Mucosa of rectum (tissue), 2 donors: Measurements from ENCODE around the gene SFT2D2.
A peak's percentile ranks its signal among the peaks of the same experiment; 100 is the strongest.
"Not testable (repeated sequence)": the region's sequence is repeated elsewhere in the genome, so short reads cannot be mapped to it uniquely, and the experiment has no call there.

ENCODE experiments used
- H3K27ac ChIP-seq, 2 donors: one replicate each; pipeline ENCODE4 v1.7.0; 2013; ENCODE audit warnings: inconsistent platforms in 2 of 2, low read depth in 2 of 2, low read length in 2 of 2
- H3K27me3 ChIP-seq, 2 donors: one replicate each; pipeline ENCODE4 v1.7.0; 2013; ENCODE audit warnings: low read length in 2 of 2; ENCODE audit not compliant: control insufficient read depth in 2 of 2, insufficient read depth in 2 of 2
- H3K36me3 ChIP-seq, 2 donors: one replicate each; pipeline ENCODE4 v1.7.0; 2013; ENCODE audit warnings: low read length in 2 of 2; ENCODE audit not compliant: control insufficient read depth in 2 of 2, insufficient read depth in 2 of 2
- H3K4me1 ChIP-seq, 2 donors: one replicate each; pipeline ENCODE4 v1.7.0; 2013; ENCODE audit warnings: low read length in 2 of 2, mild to moderate bottlenecking in 1 of 2; ENCODE audit not compliant: control insufficient read depth in 2 of 2, insufficient read depth in 2 of 2
- H3K4me3 ChIP-seq, 2 donors: one replicate each; pipeline ENCODE4 v1.7.0; 2013; ENCODE audit warnings: low read length in 2 of 2
- H3K9ac ChIP-seq, 2 donors: one replicate each; pipeline ENCODE4 v1.7.0; 2013; ENCODE audit warnings: low read length in 2 of 2, low read depth in 1 of 2, mild to moderate bottlenecking in 1 of 2
- H3K9me3 ChIP-seq, 2 donors: one replicate each; pipeline ENCODE4 v1.7.0; 2013; ENCODE audit warnings: low read length in 2 of 2; ENCODE audit not compliant: control insufficient read depth in 2 of 2
- donor health status: healthy.
- donor health status: Normal muscosa, but diverticular disease.

SFT2D2 gene

GRCh38 chr1:168225476-168226190 is at the start of gene SFT2D2:
SFT2D2 (plus strand) TSS chr1:168226004; CDS start chr1:168226080, 76 bp downstream.
- H3K9me3 ChIP-seq = no peaks in the 10 kb centered on the region
- H3K36me3 ChIP-seq = peaks cover 0 to 3% of the 10 kb centered on the region in 2 donors
- H3K4me1 ChIP-seq = peaks cover 7 to 18% of the 10 kb centered on the region in 2 donors
- peak within 1 kb of the TSS; percentile 88 to 96 for H3K4me3 ChIP-seq
- no peaks in the 10 kb centered on the region for H3K27me3 ChIP-seq
- peak within 1 kb of the TSS; percentile 83 to 84 for H3K27ac ChIP-seq
- peak within 1 kb of the TSS; percentile 91 to 94 for H3K9ac ChIP-seq

GRCh38 chr1:168178227-168178637 is 47.6 kb upstream of the SFT2D2 start:
- Histone ChIP-seq H3K27me3 (no peaks in the 10 kb centered on the region), H3K27ac (peak overlapping the region; percentile 92 to 97), H3K9ac (peak overlapping the region; percentile 66 to 86), H3K4me1 (peaks cover 6 to 7% of the 10 kb centered on the region in 2 donors), H3K36me3 (no peaks in the 10 kb centered on the region), H3K9me3 (no peaks in the 10 kb centered on the region), H3K4me3 (peak overlapping the region; percentile 92 to 99)

- H3K9ac ChIP-seq = peak within 1 kb of the TSS; percentile 86 to 96
- H3K27ac ChIP-seq = peak within 1 kb of the TSS; percentile 92 to 97
- no peaks in the 10 kb centered on the region for H3K27me3 ChIP-seq
- peak within 1 kb of the TSS; percentile 92 to 99 for H3K4me3 ChIP-seq
- H3K36me3 ChIP-seq = peaks cover 0 to under 1% of the 10 kb centered on the region in 2 donors
- no peaks in the 10 kb centered on the region for H3K9me3 ChIP-seq
- H3K4me1 ChIP-seq = peaks cover 6 to 7% of the 10 kb centered on the region in 2 donors
Measured at GRCh38 chr1:168178638-168179437, 47.0 kb upstream of the SFT2D2 start, which contains the start of gene TIPRL. TIPRL (plus strand) TSS chr1:168178962; CDS start chr1:168179078, 116 bp downstream.

GRCh38 chr1:168179438-168180147 is 46.2 kb upstream of the SFT2D2 start:
- Histone ChIP-seq H3K9me3 (no peaks in the 10 kb centered on the region), H3K4me3 (peak overlapping the region; percentile 92 to 99), H3K27me3 (no peaks in the 10 kb centered on the region), H3K27ac (peak overlapping the region; percentile 92 to 97), H3K4me1 (peaks cover 6 to 7% of the 10 kb centered on the region in 2 donors), H3K9ac (peak overlapping the region; percentile 86 to 96), H3K36me3 (peaks cover 0 to 3% of the 10 kb centered on the region in 2 donors)

GRCh38 chr1:168180148-168180524 is 45.7 kb upstream of the SFT2D2 start:
- Histone ChIP-seq H3K27ac (peak overlapping the region; percentile 92 to 97), H3K9me3 (no peaks in the 10 kb centered on the region)

GRCh38 chr1:168181063-168181720 is 44.6 kb upstream of the SFT2D2 start:
- H3K27me3 ChIP-seq, H3K4me1 ChIP-seq, H3K27ac ChIP-seq, H3K36me3 ChIP-seq, H3K9ac ChIP-seq, H3K4me3 ChIP-seq, H3K9me3 ChIP-seq: not testable (repeated sequence)

More at GRCh38 chr1:168180148-168180524, 45.7 kb upstream of the SFT2D2 start:
- peaks cover 0 to 3% of the 10 kb centered on the region in 2 donors for H3K36me3 ChIP-seq
- no peaks in the 10 kb centered on the region for H3K27me3 ChIP-seq
- H3K4me3 ChIP-seq = peak overlapping the region; percentile 92 to 99
- peak overlapping the region; percentile 86 to 96 for H3K9ac ChIP-seq
- H3K4me1 ChIP-seq = peaks cover 6 to 7% of the 10 kb centered on the region in 2 donors

GRCh38 chr1:168187177-168187576 is 38.6 kb upstream of the SFT2D2 start:
- Histone ChIP-seq H3K27me3 (no peaks in the 10 kb centered on the region), H3K36me3 (peaks cover 10 to 18% of the 10 kb centered on the region in 2 donors), H3K4me3 (no peak overlapping the region), H3K4me1 (no peaks in the 10 kb centered on the region), H3K9ac (no peak overlapping the region), H3K9me3 (no peaks in the 10 kb centered on the region), H3K27ac (no peak overlapping the region)

GRCh38 chr1:168190403-168190802 is 35.4 kb upstream of the SFT2D2 start:
- H3K9ac ChIP-seq = no peak overlapping the region
- no peaks in the 10 kb centered on the region for H3K27me3 ChIP-seq
- H3K36me3 ChIP-seq = peaks cover 22 to 24% of the 10 kb centered on the region in 2 donors
- H3K4me1 ChIP-seq = no peaks in the 10 kb centered on the region
- H3K9me3 ChIP-seq = no peaks in the 10 kb centered on the region
- no peak overlapping the region for H3K4me3 ChIP-seq
- no peak overlapping the region for H3K27ac ChIP-seq

GRCh38 chr1:168195199-168196135 is 30.3 kb upstream of the SFT2D2 start:
- Histone ChIP-seq H3K27me3 (no peaks in the 10 kb centered on the region), H3K4me3 (no peak overlapping the region), H3K9ac (no peak overlapping the region), H3K9me3 (no peaks in the 10 kb centered on the region), H3K36me3 (peaks cover 34 to 50% of the 10 kb centered on the region in 2 donors), H3K27ac (no peak overlapping the region), H3K4me1 (no peaks in the 10 kb centered on the region)
